MM.1S (cell line): ENCODE measurements around the gene FLRT2.

Experiments used
- DNase-seq: peaks from one replicate; pipeline ENCODE4 v3.0.0-alpha.2; 2015
- H2AFZ ChIP-seq: fragments of 300-600 bp; sonication (generic); 2 replicates; pipeline ENCODE4 v1.6.0; 2016; ENCODE audit warnings: antibody characterized with exemption, low read length
- H3F3A ChIP-seq: fragments of 300-600 bp; sonication (generic); 2 replicates; pipeline ENCODE4 v1.6.1; 2016; ENCODE audit warnings: mild to moderate bottlenecking, antibody characterized with exemption, low read length, moderate library complexity, mixed read lengths; ENCODE audit not compliant: insufficient read depth
- H3K27ac ChIP-seq: fragments of 300-600 bp; sonication (generic); 2 replicates; pipeline ENCODE4 v1.5.1; 2016; ENCODE audit warnings: mild to moderate bottlenecking, low read length
- H3K27me3 ChIP-seq: fragments of 300-600 bp; sonication (generic); replicated peaks from 2 replicates; pipeline ENCODE4 v1.6.0; 2016; ENCODE audit warnings: low read length; ENCODE audit not compliant: insufficient read depth
- H3K36me3 ChIP-seq: fragments of 300-600 bp; sonication (generic); replicated peaks from 2 replicates; pipeline ENCODE4 v1.6.1; 2016; ENCODE audit warnings: mild to moderate bottlenecking, low read length, mixed read lengths; ENCODE audit not compliant: insufficient read depth
- H3K4me1 ChIP-seq: fragments of 300-600 bp; sonication (generic); 2 replicates; pipeline ENCODE4 v1.6.1; 2016; ENCODE audit warnings: low read length, mixed read lengths
- H3K4me2 ChIP-seq: fragments of 300-600 bp; sonication (generic); 2 replicates; pipeline ENCODE4 v1.6.0; 2016; ENCODE audit warnings: low read depth, low read length
- H3K4me3 ChIP-seq: fragments of 300-600 bp; sonication (generic); 2 replicates; pipeline ENCODE4 v1.5.1; 2016; ENCODE audit warnings: low read length, mixed read lengths
- H3K79me2 ChIP-seq: fragments of 300-600 bp; sonication (generic); 2 replicates; pipeline ENCODE4 v1.6.1; 2016; ENCODE audit warnings: mixed run types, low read length, mixed read lengths
- H3K9ac ChIP-seq: fragments of 300-600 bp; sonication (generic); 2 replicates; pipeline ENCODE4 v1.6.1; 2016; ENCODE audit warnings: low read length, mixed read lengths
- H3K9me2 ChIP-seq: fragments of 300-600 bp; sonication (generic); replicated peaks from 2 replicates; pipeline ENCODE4 v1.6.1; 2016; ENCODE audit warnings: mild to moderate bottlenecking, low read length, mixed read lengths; ENCODE audit not compliant: insufficient read depth
- H3K9me3 ChIP-seq: fragments of 300-600 bp; sonication (generic); replicated peaks from 2 replicates; pipeline ENCODE4 v1.6.1; 2016; ENCODE audit warnings: mild to moderate bottlenecking, low read length, mixed read lengths; ENCODE audit not compliant: insufficient read depth
- H4K20me1 ChIP-seq: fragments of 300-600 bp; sonication (generic); 2 replicates; pipeline ENCODE4 v1.6.1; 2016; ENCODE audit warnings: mild to moderate bottlenecking, low read length, moderate library complexity, mixed read lengths; ENCODE audit not compliant: insufficient read depth
- CTCF ChIP-seq: fragments of 300-600 bp; sonication (generic); IDR thresholded peaks from 2 replicates; pipeline ENCODE4 v1.5.1; 2016; ENCODE audit warnings: antibody characterized with exemption, low read length, mixed read lengths
- EZH2 ChIP-seq: fragments of 300-600 bp; sonication (generic); optimal IDR thresholded peaks from 2 replicates; pipeline ENCODE3; 2017; ENCODE audit warnings: low read depth, mild to moderate bottlenecking, antibody characterized with exemption, low read length, mixed read lengths
- EZH2phosphoT487 ChIP-seq: fragments of 300-600 bp; sonication (generic); IDR thresholded peaks from 2 replicates; pipeline ENCODE4 v1.6.1; 2018; ENCODE audit warnings: antibody characterized with exemption, low read length

The FLRT2 gene

GRCh38 chr14:85533861-85534291, 3.9 kb downstream of the FLRT2 start:
- no peaks in the 10 kb centered on the region for H3K36me3 ChIP-seq
- TF ChIP-seq EZH2 (no peak), EZH2phosphoT487 (no peak), CTCF (no peak)
- no peak overlapping the region for H3K4me3 ChIP-seq
- no peak overlapping the region for H3K9ac ChIP-seq
- no peaks in the 10 kb centered on the region for H3K27me3 ChIP-seq
- no peak for DNase-seq
- H3K27ac ChIP-seq, result no peak overlapping the region
- no peak overlapping the region for H2AFZ ChIP-seq
- no peaks in the 10 kb centered on the region for H3K4me1 ChIP-seq
- no peak overlapping the region for H3K4me2 ChIP-seq
- no peaks in the 10 kb centered on the region for H4K20me1 ChIP-seq
- H3K9me3 ChIP-seq, result no peaks in the 10 kb centered on the region
- H3F3A ChIP-seq, result no peaks in the 10 kb centered on the region
- no peaks in the 10 kb centered on the region for H3K79me2 ChIP-seq
- no peaks in the 10 kb centered on the region for H3K9me2 ChIP-seq

GRCh38 chr14:85534458-85535293, 4.7 kb downstream of the FLRT2 start:
- no peak overlapping the region for H3K4me2 ChIP-seq
- no peak overlapping the region for H2AFZ ChIP-seq

GRCh38 chr14:85535321-85535720, 5.4 kb downstream of the FLRT2 start:
- H3F3A ChIP-seq, result no peaks in the 10 kb centered on the region
- H3K27me3 ChIP-seq, result no peaks in the 10 kb centered on the region
- H4K20me1 ChIP-seq, result no peaks in the 10 kb centered on the region
- no peak overlapping the region for H3K27ac ChIP-seq
- TF ChIP-seq CTCF, result no peak
- TF ChIP-seq EZH2, result no peak
- TF ChIP-seq EZH2phosphoT487, result no peak
- H3K9me2 ChIP-seq, result no peaks in the 10 kb centered on the region
- no peaks in the 10 kb centered on the region for H3K4me1 ChIP-seq
- H2AFZ ChIP-seq, result no peak overlapping the region
- H3K36me3 ChIP-seq, result no peaks in the 10 kb centered on the region
- no peak for DNase-seq
- H3K4me3 ChIP-seq, result no peak overlapping the region
- no peak overlapping the region for H3K4me2 ChIP-seq
- no peak overlapping the region for H3K9ac ChIP-seq
- H3K9me3 ChIP-seq, result no peaks in the 10 kb centered on the region
- H3K79me2 ChIP-seq, result no peaks in the 10 kb centered on the region

More at GRCh38 chr14:85534458-85535293, 4.7 kb downstream of the FLRT2 start:
- no peaks in the 10 kb centered on the region for H3K27me3 ChIP-seq
- TF ChIP-seq EZH2, result no peak
- TF ChIP-seq EZH2phosphoT487, result no peak
- no peak for TF ChIP-seq CTCF
- H3K9me2 ChIP-seq, result no peaks in the 10 kb centered on the region
- no peaks in the 10 kb centered on the region for H3F3A ChIP-seq
- no peak overlapping the region for H3K9ac ChIP-seq
- no peaks in the 10 kb centered on the region for H3K4me1 ChIP-seq
- H4K20me1 ChIP-seq, result no peaks in the 10 kb centered on the region
- H3K27ac ChIP-seq, result no peak overlapping the region
- no peaks in the 10 kb centered on the region for H3K9me3 ChIP-seq
- no peak overlapping the region for H3K4me3 ChIP-seq
- no peaks in the 10 kb centered on the region for H3K36me3 ChIP-seq
- DNase-seq, result no peak
- H3K79me2 ChIP-seq, result no peaks in the 10 kb centered on the region
